Measurements from ENCODE around the gene ZNF207. TPM values are rescaled to one million over a fixed set of nuclear protein-coding genes. Genes with fewer than 3 reads are reported as not detected.
"Not testable (repeated sequence)": the region's sequence is repeated elsewhere in the genome, so short reads cannot be mapped to it uniquely, and the experiment has no call there.

Gene ZNF207
- total RNA-seq, 3 donors from 2014 or later, result 199 to 222 (median 212) TPM

DNA sequence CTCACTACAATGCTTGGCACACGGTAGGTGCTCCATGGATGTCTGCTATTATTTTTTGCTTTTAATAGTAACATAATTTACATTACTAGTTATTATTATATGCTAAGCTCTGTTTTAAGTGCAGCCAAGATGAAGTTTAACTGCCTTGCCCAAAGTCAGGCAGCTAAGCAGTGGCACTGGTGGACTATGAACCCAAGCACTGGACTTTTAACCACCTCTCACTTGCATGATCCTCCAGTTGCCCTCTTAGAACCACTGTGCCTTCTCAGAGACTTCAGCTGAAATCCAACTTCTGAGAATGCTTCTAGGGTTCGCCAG is 1.5 kb upstream of the ZNF207 start:
- DNase-seq (no peak), ATAC-seq (no peak)
- peaks cover 11% of the 10 kb centered on the region for H3K36me3 Mint-ChIP-seq (ENCODE audit: insufficient read depth)
- no peaks in the 10 kb centered on the region for H3K9me3 Mint-ChIP-seq
- no peaks in the 10 kb centered on the region for H3K27me3 Mint-ChIP-seq (ENCODE audit: low read depth)
- peak overlapping the region; percentile 58 for H3K4me3 Mint-ChIP-seq
- peaks cover 20% of the 10 kb centered on the region for H3K4me1 Mint-ChIP-seq (ENCODE audit: low read depth)

DNA sequence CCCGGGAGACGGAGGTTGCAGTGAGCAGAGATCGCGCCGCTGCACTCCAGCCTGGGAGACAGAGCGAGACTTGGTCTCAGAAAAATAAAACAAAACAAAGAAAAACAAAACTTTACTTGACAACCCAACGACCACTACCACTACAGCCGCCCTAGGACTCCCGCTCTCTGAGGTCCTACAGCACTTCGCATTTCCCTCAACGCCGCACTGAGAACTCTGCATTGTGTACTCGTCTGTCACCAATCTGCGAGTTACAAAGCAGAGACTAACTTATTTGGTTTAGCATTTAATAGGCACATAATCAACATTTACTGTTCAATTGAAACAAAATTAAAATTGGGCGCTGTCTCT is 479 bp upstream of the ZNF207 start:
- ATAC-seq, result peak; percentile 4 to 23

DNA sequence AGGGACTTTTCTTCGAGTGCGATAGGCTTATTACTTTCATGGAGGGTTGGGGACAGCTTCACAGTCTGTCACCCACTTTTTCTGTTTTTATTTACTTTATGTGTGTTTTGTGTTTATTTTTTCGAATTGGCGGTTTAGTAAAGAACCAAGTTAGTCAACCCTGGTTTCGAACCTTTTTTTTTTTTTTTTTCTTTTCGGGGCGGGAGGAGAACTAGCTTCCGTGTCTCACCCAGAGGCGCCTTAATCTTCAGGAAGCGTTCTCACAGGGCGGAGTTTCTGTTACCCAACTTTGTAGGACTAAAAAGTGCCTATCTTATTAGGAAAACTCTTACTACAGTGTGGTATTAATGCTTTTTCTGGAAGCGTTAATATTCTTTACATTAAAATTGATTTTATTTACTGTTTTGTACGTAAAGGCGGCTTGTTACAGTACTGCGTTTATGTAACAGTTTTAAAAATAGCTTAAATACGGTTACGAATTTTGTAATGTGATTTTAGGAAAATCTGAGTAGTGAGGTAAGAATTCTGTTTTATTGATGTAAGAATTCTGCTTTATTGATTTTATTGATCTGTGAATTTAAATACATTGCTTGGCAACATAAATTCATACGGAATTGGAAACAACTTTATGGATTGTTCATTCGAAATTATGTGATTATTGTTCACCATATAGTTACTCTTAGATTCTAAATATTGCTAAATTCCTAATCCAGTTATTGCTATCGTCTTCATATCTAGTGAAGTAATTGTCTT is 885 bp downstream of the ZNF207 start:
- Mint-ChIP-seq H3K4me1 (ENCODE audit: low read depth) (peaks cover 41% of the 10 kb centered on the region), H3K4me3 (peak overlapping the region; percentile 100), H3K27me3 (ENCODE audit: low read depth) (no peaks in the 10 kb centered on the region), H3K9me3 (no peaks in the 10 kb centered on the region), H3K36me3 (ENCODE audit: insufficient read depth) (peaks cover 24% of the 10 kb centered on the region)
- DNase-seq (peak; percentile 15), ATAC-seq (peak; percentile 15 to 27)

More for the DNA sequence above, 479 bp upstream of the ZNF207 start:
- peaks cover 12% of the 10 kb centered on the region for H3K36me3 Mint-ChIP-seq (ENCODE audit: insufficient read depth)
- H3K9me3 Mint-ChIP-seq, result no peaks in the 10 kb centered on the region
- no peaks in the 10 kb centered on the region for H3K27me3 Mint-ChIP-seq (ENCODE audit: low read depth)
- no peak for DNase-seq
- H3K4me1 Mint-ChIP-seq (ENCODE audit: low read depth), result peaks cover 28% of the 10 kb centered on the region
- H3K4me3 Mint-ChIP-seq, result peak overlapping the region; percentile 100

DNA sequence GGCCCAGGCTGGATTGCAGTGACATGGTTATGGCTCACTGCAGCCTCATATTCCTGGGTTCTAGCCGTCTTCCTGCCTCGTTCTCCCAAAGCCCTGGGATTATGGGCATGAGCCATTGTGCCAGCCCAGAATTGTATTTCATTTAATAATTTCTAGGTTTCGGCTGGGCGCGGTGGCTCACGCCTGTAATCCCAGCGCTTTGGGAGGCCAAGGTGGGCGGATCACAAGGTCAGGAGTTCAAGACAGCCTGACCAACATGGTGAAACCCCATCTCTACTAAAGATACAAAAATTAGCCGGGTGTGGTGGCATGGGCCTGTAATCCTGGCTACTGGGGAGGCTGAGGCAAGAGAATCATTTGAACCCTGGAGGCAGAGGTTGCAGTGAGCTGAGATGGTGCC is 2.8 kb downstream of the ZNF207 start:
- Mint-ChIP-seq H3K4me3 (peak overlapping the region; percentile 100), H3K4me1 (ENCODE audit: low read depth) (peaks cover 53% of the 10 kb centered on the region), H3K36me3 (ENCODE audit: insufficient read depth) (peaks cover 28% of the 10 kb centered on the region)
- DNase-seq; H3K27me3 Mint-ChIP-seq (ENCODE audit: low read depth); ATAC-seq; H3K9me3 Mint-ChIP-seq: not testable (repeated sequence)

DNA sequence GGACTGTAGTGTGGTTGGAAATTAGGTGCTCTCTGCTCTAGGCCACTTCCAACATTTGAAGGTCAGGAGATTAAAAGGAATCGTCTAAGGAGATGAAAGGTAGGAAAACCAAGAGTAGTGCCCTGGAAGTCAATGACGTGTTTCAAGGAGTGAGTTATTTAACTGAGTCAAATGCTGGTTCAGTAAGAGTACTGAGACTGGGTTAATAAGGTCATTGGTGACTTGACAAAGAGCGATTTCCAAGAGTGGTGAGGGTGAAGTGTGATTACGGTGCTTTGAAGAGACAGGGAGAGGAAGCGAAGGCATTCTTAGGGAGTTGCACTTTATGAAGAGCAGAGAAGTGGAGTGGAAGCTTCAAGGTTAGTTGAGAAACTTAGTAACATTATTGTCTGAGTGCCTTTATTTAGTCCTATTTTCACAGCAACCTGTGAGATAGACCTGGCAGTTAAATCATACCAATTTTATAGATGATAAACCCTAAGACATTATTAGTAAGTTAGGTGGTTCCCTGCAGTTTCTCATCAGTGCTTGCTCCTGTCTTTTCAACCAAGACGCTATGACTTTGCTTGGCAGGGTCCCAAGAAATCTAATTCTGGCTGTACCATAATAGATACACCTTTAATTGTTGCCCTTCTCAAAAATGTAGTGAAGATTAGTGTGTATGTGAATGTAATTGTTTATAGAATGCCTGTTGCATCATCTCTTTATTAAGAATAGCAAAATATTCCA is 5.9 kb downstream of the ZNF207 start:
- DNase-seq (no peak), ATAC-seq (peak in 1 of 2 donors; percentile 23)
- H3K4me1 Mint-ChIP-seq (ENCODE audit: low read depth), result peaks cover 60% of the 10 kb centered on the region
- peaks cover 32% of the 10 kb centered on the region for H3K36me3 Mint-ChIP-seq (ENCODE audit: insufficient read depth)
- no peaks in the 10 kb centered on the region for H3K9me3 Mint-ChIP-seq
- no peaks in the 10 kb centered on the region for H3K27me3 Mint-ChIP-seq (ENCODE audit: low read depth)
- peak overlapping the region; percentile 62 for H3K4me3 Mint-ChIP-seq

DNA sequence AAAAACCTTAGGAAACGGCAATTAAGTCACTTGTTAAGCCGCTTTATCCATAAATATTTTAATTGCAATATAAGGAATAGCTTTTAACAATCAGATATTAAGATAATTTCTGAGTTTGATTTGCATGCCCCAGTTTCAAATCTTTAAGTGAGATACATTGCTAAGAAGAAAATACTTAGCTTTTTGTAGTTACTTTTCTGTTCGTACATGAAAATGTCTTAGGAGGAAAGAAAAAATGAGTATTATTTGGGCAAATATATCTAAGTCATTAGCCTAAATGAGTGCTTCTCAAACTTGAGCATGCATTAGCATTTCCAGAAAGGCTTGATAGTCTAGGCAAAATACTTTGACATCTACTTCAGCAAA is 6.4 kb downstream of the ZNF207 start:
- Mint-ChIP-seq H3K36me3 (ENCODE audit: insufficient read depth) (peaks cover 37% of the 10 kb centered on the region), H3K27me3 (ENCODE audit: low read depth) (no peaks in the 10 kb centered on the region), H3K9me3 (no peaks in the 10 kb centered on the region), H3K4me1 (ENCODE audit: low read depth) (peaks cover 64% of the 10 kb centered on the region), H3K4me3 (peak overlapping the region; percentile 3)
- DNase-seq (no peak), ATAC-seq (no peak)

DNA sequence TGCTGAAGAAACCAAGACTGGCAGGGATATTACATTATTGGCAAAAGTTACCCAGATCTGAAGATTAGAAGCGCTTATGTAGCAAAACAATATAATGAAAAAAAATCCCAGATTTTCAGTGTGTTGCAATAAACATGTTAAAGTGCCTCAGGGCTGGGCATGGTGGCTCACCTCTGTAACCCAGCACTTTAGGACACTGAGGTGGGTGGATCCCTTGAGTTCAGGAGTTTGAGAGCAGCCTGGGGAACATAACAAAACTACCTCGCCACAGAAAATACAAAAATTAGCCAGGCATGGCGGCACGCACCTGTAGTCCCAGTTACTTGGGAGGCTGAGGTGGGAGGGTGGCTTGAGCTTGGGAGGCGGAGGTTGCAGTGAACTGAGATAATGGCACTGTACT is 6.8 kb downstream of the ZNF207 start:
- peak overlapping the region; percentile 3 for H3K4me3 Mint-ChIP-seq
- H3K27me3 Mint-ChIP-seq (ENCODE audit: low read depth), result no peaks in the 10 kb centered on the region
- no peak for ATAC-seq
- peaks cover 39% of the 10 kb centered on the region for H3K36me3 Mint-ChIP-seq (ENCODE audit: insufficient read depth)
- peaks cover 65% of the 10 kb centered on the region for H3K4me1 Mint-ChIP-seq (ENCODE audit: low read depth)
- H3K9me3 Mint-ChIP-seq, result no peaks in the 10 kb centered on the region
- DNase-seq, result no peak

DNA sequence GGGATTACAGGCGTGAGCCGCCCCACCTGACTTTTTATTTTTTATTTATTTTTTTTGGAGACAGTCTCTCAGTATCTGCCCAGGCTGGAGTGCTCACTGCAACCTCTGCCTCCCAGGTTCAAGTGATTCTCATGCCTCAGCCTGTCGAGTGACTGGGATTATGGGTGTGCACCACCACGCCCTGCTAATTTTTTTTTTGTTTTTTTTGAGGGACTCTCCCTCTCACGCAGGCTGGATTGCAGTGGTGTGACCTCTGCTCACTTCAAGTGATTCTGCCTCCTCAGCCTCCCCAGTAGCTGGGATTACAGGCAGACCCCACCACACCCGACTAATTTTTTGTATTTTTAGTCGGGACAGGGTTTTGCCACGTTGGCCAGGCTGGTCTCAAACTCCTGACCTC is 7.7 kb downstream of the ZNF207 start:
- Mint-ChIP-seq H3K4me1 (ENCODE audit: low read depth) (peaks cover 62% of the 10 kb centered on the region), H3K9me3 (no peaks in the 10 kb centered on the region), H3K36me3 (ENCODE audit: insufficient read depth) (peaks cover 36% of the 10 kb centered on the region), H3K27me3 (ENCODE audit: low read depth) (no peaks in the 10 kb centered on the region), H3K4me3 (no peak overlapping the region)
- ATAC-seq (no peak), DNase-seq (no peak)

DNA sequence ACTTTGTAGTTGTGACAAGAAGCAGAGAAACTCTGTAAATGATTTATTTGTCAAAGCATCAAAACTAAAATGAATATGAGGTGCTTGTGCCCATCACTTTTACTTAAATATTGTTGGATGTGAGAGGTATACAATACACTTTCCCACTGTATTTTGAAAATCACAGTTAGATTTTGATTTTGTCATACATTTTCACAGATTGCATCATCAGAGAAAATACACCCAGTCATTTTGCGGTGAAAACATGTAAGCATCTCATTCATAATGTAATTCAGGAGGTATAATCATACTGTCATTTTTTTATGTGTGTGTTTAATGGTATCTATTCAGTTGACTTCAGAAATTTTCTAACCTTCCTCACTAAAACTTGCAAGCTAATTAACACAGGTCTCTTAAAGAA is 11.3 kb downstream of the ZNF207 start:
- H3K27me3 Mint-ChIP-seq (ENCODE audit: low read depth), result no peaks in the 10 kb centered on the region
- H3K4me3 Mint-ChIP-seq, result no peak overlapping the region
- DNase-seq, result no peak
- no peaks in the 10 kb centered on the region for H3K9me3 Mint-ChIP-seq
- no peak for ATAC-seq
- H3K4me1 Mint-ChIP-seq (ENCODE audit: low read depth), result peaks cover 38% of the 10 kb centered on the region
- peaks cover 41% of the 10 kb centered on the region for H3K36me3 Mint-ChIP-seq (ENCODE audit: insufficient read depth)

DNA sequence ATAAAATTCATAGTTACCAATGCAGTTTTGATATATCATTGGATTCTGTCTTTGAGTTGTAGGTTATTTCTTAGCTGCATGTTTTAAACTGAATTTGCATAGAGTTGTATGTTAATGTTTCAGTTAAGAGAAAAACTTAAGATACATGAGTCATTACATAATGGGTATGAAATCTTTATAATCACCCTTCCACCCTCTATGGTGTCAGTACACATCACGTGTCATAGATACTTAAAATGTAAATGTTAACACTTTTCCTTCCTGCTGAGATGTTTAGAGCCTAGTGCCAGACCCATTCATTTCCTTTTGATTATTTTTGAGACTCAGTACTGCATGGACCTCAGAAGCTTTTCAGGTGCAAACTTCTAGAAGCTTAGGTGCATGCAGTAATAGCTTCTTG is 20.5 kb downstream of the ZNF207 start:
- H3K4me3 Mint-ChIP-seq, result no peak overlapping the region
- no peaks in the 10 kb centered on the region for H3K9me3 Mint-ChIP-seq
- H3K27me3 Mint-ChIP-seq (ENCODE audit: low read depth), result no peaks in the 10 kb centered on the region
- peak; percentile 51 to 60 for ATAC-seq
- no peak for DNase-seq
- H3K4me1 Mint-ChIP-seq (ENCODE audit: low read depth), result peaks cover 18% of the 10 kb centered on the region
- peaks cover 49% of the 10 kb centered on the region for H3K36me3 Mint-ChIP-seq (ENCODE audit: insufficient read depth)

DNA sequence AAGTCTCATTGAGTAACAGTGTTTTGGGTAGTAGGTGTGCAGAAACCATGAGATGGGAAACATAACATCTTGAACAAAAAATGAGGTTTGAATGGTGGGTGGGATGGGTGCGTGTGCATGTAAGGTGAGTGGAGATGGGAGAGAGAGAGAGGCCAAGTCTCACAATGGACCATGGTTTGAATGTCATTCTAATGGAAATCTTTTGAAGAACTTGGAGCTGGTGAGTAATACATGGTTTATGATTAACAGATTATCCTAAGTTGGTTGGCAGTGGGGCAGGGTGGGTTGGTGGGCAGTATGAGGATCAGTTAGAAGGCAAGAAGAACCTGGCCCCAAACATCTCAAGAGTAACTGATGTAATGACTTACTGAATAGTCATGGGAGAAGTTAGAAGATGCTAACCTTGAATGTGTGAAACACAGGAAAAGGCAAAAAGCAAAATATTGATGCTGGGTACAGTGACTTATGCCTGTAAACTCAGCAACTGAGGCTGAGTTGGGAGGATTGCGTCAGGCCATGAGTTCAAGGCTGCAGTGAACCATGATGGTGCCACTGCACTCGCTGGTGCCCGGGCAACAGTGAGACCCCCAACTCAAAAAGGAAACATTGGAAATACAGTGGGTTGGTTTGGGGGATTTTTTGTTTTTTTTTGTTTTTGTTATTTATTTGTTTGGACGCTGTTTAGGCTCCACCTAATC is 32.7 kb downstream of the ZNF207 start:
- peaks cover 11% of the 10 kb centered on the region for H3K4me1 Mint-ChIP-seq (ENCODE audit: low read depth)
- ATAC-seq (peak; percentile 10 to 28), DNase-seq (no peak)
- H3K9me3 Mint-ChIP-seq, result no peaks in the 10 kb centered on the region
- peaks cover 38% of the 10 kb centered on the region for H3K36me3 Mint-ChIP-seq (ENCODE audit: insufficient read depth)
- no peak overlapping the region for H3K4me3 Mint-ChIP-seq
- no peaks in the 10 kb centered on the region for H3K27me3 Mint-ChIP-seq (ENCODE audit: low read depth)

DNA sequence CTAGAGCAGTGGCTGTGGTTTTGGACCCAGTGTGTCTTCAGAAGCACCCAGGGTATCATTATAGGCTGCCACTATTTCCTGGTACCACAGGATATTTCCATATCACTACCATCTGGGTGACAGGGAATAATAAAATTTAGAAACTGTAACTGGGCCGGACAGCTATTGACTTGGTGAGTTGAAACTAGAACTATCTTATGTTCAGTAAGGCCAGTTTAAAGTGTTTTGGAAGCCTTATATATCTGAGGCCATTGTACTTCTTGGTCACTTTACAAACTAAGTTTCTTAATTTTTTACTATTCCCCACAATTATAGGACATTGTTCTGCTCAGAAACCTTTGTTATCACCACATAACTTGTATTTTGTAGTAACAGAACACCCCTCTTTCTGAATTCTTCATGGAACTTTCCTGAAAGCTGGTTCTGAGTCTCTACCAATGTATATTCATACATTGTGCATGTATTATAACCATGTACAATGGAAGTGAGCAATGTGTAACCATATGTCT is 34.0 kb downstream of the ZNF207 start:
- no peaks in the 10 kb centered on the region for H3K9me3 Mint-ChIP-seq
- no peak overlapping the region for H3K4me3 Mint-ChIP-seq
- ATAC-seq, result no peak
- DNase-seq, result no peak
- H3K27me3 Mint-ChIP-seq (ENCODE audit: low read depth), result no peaks in the 10 kb centered on the region
- H3K4me1 Mint-ChIP-seq (ENCODE audit: low read depth), result peaks cover 8% of the 10 kb centered on the region
- peaks cover 31% of the 10 kb centered on the region for H3K36me3 Mint-ChIP-seq (ENCODE audit: insufficient read depth)

DNA sequence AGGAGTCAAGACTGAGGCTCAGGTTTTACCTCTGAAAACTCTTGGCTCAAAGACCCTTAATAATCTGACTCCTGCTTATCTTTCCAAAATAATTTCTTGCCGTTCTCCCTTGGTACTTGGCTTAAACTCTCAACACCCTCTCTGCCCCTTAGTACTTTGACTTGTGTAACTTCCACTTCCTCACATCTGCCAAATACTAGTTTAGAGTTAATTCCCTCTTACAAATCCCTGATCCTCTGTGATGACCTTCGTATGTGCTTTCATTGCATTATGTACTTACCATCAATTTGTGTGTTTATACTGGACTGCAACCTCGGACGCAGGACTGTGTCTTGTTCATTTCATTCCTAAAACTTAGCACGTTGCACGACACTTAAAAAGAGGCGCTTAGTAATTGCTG is 35.2 kb downstream of the ZNF207 start:
- Mint-ChIP-seq H3K4me1 (ENCODE audit: low read depth) (peaks cover 8% of the 10 kb centered on the region), H3K27me3 (ENCODE audit: low read depth) (no peaks in the 10 kb centered on the region), H3K9me3 (no peaks in the 10 kb centered on the region), H3K4me3 (no peak overlapping the region), H3K36me3 (ENCODE audit: insufficient read depth) (peaks cover 31% of the 10 kb centered on the region)
- DNase-seq (no peak), ATAC-seq (no peak)

DNA sequence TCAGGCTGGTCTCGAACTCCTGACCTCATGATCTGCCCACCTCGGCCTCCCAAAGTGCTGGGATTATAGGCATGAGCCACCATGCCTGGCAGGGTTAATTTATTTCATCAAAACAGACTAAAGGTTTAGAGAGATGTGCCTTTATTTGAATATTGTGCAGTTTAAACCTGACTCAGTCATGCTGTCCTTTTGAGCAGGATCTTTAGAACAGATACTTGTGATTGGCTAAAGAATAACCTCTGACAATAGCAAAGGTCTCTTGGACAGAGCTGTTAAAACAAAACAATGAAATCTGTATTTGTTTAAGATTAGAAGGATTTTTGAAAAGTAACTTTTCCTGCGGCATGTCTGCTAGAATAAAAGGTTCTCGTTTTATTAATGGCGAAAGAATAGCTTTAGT is 36.0 kb downstream of the ZNF207 start:
- H3K27me3 Mint-ChIP-seq (ENCODE audit: low read depth), result no peaks in the 10 kb centered on the region
- DNase-seq (no peak), ATAC-seq (no peak)
- H3K4me3 Mint-ChIP-seq, result no peak overlapping the region
- H3K4me1 Mint-ChIP-seq (ENCODE audit: low read depth), result peaks cover 8% of the 10 kb centered on the region
- peaks cover 24% of the 10 kb centered on the region for H3K36me3 Mint-ChIP-seq (ENCODE audit: insufficient read depth)
- H3K9me3 Mint-ChIP-seq, result no peaks in the 10 kb centered on the region

Measured in activated T-cell treated with anti-CD3 and anti-CD28 coated beads, Interleukin-2, amount 50 U/mL, for 4 hours (primary cell).